Astrocyte (in vitro differentiated cells and primary cell): ENCODE results near the gene NOSTRIN.

ENCODE experiments used
- EZH2 ChIP-seq: IDR thresholded peaks from 2 replicates; pipeline ENCODE4 v1.6.1; 2012; ENCODE audit warnings: mild to moderate bottlenecking, low read length, inconsistent platforms; ENCODE audit not compliant: insufficient read depth
- TF ChIP-seq, protein P1 (sequence below): IDR thresholded peaks from 2 replicates; pipeline ENCODE4 v1.5.1; 2011; ENCODE audit warnings: low read depth, mild to moderate bottlenecking, inconsistent platforms, low read length, moderate library complexity; ENCODE audit not compliant: insufficient read depth

DNA sequence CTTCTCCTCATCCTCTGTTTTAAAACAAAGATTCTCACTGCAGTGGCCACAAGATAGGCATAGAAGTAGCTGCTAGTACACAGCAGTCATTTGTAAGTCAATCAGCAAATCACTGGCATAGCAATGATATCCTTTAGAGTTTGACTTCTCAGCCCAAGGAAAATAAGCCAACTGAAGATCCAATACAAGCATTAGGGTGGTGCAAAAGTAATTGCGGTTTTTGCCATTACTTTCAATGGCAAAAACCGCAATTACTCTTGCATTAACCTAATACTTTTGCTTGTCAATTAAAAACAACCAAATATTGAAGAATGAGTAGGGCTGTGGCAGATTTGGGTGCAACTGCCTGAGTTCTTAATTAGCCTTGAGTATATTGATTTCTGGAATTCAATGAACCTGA is 101.5 kb downstream of the NOSTRIN start:
- no peak for TF ChIP-seq EZH2
- TF ChIP-seq, protein P1, sequence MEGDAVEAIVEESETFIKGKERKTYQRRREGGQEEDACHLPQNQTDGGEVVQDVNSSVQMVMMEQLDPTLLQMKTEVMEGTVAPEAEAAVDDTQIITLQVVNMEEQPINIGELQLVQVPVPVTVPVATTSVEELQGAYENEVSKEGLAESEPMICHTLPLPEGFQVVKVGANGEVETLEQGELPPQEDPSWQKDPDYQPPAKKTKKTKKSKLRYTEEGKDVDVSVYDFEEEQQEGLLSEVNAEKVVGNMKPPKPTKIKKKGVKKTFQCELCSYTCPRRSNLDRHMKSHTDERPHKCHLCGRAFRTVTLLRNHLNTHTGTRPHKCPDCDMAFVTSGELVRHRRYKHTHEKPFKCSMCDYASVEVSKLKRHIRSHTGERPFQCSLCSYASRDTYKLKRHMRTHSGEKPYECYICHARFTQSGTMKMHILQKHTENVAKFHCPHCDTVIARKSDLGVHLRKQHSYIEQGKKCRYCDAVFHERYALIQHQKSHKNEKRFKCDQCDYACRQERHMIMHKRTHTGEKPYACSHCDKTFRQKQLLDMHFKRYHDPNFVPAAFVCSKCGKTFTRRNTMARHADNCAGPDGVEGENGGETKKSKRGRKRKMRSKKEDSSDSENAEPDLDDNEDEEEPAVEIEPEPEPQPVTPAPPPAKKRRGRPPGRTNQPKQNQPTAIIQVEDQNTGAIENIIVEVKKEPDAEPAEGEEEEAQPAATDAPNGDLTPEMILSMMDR: no peak
